ENCODE data around the gene SPAG17.

The SPAG17 gene

DNA sequence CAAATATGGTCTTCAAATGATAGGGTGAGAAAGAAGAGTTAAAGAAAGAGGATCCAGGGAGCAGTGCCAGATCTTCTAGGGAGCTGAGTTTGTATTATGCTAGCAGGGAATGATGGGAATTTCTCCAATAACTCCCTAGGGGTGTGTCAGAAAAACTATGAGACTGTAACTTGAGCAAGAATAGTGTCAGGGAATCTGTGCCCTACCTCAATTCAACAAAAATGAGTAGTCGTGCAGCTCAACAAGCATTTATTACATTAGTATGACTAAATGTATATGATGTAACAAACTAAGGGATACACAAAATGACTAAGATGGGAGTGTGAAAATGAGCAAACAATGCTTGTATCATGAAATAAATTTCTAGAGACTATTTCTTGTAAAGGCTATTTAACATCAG lies 24.2 kb downstream of the SPAG17 start:
- DNase-seq (ENCODE audit: low spot score): no peak

DNA sequence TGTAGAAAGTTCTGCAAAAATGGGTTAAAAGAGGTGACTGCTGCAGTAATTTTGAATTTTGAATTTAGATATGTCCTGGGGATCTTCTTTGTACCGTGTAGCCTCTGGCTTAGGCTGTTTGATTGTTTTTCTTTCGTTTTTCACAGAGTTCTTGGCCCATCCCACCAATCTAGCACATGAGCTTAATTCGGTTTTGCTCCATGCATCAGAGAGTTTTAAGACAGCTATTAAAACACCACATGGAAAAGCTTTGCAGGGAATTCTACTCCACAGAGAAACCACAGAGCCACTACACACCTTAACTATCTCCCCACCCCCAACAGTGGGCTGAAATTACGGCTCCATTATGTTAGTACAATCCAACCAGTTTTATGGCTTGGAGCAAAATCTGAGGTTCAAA lies 25.5 kb downstream of the SPAG17 start:
- no peak for DNase-seq (ENCODE audit: low spot score)

GRCh38 chr1:118158924-118159323 lies 26.1 kb downstream of the SPAG17 start:
- no peak for DNase-seq (ENCODE audit: low spot score)

- no peak for DNase-seq (ENCODE audit: low spot score)
Observed at GRCh38 chr1:118157506-118157905, 27.5 kb downstream of the SPAG17 start.

DNA sequence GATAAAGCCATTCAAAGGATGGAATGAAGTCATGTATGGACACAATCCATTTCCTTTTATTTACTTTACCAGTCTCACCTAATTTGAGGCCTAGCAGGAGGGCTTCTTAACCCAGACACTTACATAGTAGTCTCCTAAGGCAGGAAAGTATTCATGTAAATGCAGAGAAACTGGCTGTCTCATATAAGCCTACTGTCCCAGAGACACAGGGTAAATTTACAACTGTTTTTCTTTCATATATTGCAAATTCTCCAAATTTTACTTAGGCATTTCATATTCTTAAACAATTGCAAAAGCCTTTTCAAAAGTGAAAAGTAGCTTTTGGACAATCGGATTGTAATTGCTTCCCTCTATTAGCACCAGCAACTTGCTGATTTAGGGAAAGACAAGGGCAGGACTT lies 29.9 kb downstream of the SPAG17 start:
- DNase-seq (ENCODE audit: low spot score): no peak

DNA sequence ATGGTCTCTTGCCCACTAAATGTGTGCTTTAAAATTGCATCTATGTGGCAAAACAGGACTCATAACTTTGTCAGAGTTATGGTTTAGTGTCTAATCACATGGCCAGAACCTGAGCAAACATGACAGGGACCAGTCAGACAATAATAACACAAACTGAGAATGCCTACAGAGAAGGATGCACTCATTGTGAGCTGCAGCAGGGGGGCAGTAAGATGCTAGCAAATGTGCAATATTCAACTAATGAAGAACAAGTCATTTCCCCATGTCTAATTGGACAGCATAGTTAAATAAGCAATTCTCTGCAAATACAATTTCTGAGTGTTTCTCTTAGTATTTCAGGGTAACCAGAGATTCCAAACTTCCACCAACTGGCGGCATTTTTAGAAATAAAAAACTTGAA lies 30.8 kb downstream of the SPAG17 start:
- no peak for DNase-seq (ENCODE audit: low spot score)

DNA sequence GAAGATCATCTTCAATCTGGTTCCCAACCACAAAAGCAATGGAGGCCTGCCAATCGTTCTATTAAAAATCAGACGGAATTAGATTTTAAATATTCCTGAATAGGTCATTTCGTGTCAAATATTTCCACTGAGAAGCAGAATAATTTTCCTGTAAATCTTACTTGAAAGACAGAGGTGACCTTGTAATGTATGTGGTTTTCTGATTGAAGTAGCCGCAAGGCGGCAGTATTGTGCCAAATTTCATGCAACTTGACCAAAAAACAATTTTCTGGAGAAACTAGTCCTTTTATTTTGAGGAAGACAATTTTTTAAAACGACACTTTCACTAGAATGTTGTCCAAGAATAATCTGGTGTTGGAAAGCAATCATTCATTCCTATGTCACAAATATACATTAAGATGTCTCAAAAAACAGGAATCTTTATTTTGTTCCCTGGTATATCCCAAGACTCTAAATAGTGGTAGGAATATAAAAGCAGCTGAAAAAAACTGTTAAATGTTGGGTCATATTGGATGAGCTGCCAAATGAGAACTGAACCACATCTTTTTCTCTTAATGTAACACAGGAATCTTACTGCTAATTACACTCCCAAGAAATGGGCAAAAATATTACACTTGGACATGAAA lies 33.6 kb downstream of the SPAG17 start:
- DNase-seq (ENCODE audit: low spot score): peak; percentile 41

DNA sequence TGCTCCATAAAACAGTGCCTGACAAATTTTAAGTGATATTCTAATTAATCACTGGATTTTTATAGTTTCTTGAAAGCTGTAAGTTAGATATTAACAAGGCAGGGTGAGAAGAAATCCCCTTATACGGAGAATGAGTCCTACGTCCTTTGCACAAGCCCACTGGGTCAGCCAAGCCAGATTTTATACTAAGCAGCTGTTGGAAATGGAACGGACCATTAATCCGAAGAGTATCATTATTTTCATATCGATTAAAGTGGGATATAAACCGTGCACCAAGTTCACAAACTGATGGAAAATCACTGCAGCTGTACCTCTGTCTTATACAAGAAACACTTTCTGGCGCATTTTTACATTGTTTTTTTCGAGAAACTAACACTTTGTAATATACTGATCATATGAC lies 35.2 kb downstream of the SPAG17 start:
- DNase-seq (ENCODE audit: low spot score): no peak

- DNase-seq (ENCODE audit: low spot score): no peak
Observed at GRCh38 chr1:118148034-118148433, 37.0 kb downstream of the SPAG17 start.

GRCh38 chr1:118147522-118147921 lies 37.5 kb downstream of the SPAG17 start:
- DNase-seq (ENCODE audit: low spot score): no peak

- no peak for DNase-seq (ENCODE audit: low spot score)
Observed at GRCh38 chr1:118145721-118146120, 39.3 kb downstream of the SPAG17 start.

- no peak for DNase-seq (ENCODE audit: low spot score)
Observed at GRCh38 chr1:118144684-118145083, 40.3 kb downstream of the SPAG17 start.

DNA sequence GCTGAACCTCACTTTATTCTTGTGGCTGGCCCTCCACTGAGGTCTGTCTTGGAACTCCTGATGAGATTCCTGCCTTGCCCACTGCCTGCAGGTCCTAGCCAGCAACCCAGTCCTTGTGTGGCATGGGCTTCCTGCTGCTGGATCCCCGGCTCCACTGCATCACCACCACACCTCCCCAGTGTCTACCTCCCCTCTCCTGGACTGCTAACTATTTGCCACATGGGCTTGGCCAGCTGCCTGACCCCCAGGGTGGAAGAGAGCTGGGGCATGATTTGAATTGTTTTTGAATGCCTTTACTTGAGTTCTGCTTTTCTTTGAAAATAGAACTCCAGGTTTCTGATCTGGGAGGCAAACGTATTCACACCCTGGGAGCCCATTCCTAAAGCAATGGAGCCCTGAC lies 41.2 kb downstream of the SPAG17 start:
- no peak for DNase-seq (ENCODE audit: low spot score)

- no peak for DNase-seq (ENCODE audit: low spot score)
Observed at GRCh38 chr1:118143121-118143520, 41.9 kb downstream of the SPAG17 start.

DNA sequence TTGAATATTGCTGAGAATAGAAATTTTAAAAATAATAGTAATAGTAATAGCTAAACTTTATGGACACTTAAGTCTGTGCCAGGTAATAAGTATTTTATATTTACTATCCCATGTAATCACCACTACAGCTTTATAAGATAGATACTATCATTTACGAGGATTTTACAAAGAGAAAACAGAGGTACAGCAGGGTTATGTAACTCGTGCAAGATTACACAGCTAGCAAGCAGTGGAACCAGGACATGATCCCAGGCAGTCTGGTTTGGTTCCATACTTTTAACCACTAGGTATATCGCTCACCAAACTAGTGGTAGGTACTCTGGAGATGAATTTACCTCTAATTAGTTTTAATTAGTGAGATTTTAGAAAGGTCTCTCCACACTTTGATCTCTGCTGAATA lies 42.5 kb downstream of the SPAG17 start:
- no peak for DNase-seq (ENCODE audit: low spot score)

- DNase-seq (ENCODE audit: low spot score): no peak
Observed at GRCh38 chr1:118137900-118138299, 47.1 kb downstream of the SPAG17 start.

GRCh38 chr1:118136187-118136941 lies 48.7 kb downstream of the SPAG17 start:
- DNase-seq (ENCODE audit: low spot score): no peak

GRCh38 chr1:118132000-118132399 lies 53.0 kb downstream of the SPAG17 start:
- DNase-seq (ENCODE audit: low spot score): no peak

GRCh38 chr1:118128761-118129160 lies 56.3 kb downstream of the SPAG17 start:
- DNase-seq (ENCODE audit: low spot score): no peak

- DNase-seq (ENCODE audit: low spot score): no peak
Observed at GRCh38 chr1:118124064-118124463, 61.0 kb downstream of the SPAG17 start.

GRCh38 chr1:118123116-118123839 lies 61.8 kb downstream of the SPAG17 start:
- no peak for DNase-seq (ENCODE audit: low spot score)

DNA sequence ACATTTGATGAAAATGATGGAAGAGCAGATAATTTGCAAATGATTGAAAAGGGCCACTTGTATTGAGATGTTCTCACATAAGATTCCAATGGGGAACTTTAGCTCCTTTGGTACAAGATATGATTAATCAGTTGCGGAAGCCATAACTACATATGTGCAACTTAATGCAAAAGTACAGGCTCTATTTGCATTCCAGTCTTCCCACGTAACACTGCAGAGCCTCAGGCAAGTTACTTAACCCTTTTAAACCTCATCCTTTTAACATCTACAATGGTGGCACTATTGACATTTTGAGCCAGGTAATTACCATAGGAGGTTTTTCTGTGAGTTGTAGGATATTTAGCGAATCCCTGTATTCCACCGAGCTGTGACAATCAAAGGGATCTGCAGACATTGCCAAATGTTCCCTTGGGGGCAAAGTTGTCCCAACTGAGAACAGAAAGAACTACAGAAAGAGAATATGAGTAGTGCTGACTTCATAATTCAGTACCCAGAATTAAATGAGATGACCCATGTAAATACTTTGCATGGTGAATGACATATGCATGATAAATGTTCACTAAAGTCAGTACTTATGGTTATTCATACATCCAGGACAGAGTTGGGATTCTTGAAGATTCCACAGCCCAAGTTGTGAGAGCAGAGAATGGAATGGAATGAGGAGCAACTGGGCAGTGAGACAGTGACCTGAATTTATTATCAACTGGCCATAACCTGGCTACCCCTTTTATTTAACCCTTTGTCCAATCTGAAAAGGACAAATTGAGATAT lies 62.6 kb downstream of the SPAG17 start:
- no peak for DNase-seq (ENCODE audit: low spot score)
